BJ (cell line): ENCODE data around the gene MRPL40. TPM values are rescaled to one million over a fixed set of nuclear protein-coding genes. Genes with fewer than 3 reads are reported as not detected.

Experiments
- CTCF ChIA-PET: fragments of 350-600 bp; formaldehyde crosslinking; extraction: SDS; loops from one replicate; lab custom pipeline; 2021; ENCODE audit warnings: antibody characterized with exemption, inconsistent platforms; lab: Yijun Ruan, JAX
- POLR2A ChIA-PET: fragments of 300-600 bp; sonication (Branson Sonifier 250); formaldehyde crosslinking; extraction: SDS; loops from one replicate; lab custom pipeline; 2021; ENCODE audit warnings: antibody characterized with exemption; lab: Charles Lee
- DNase-seq: peaks from one replicate; pipeline ENCODE4 v3.0.0-alpha.2; 2011; ENCODE audit warnings: low read depth
- H3K27me3 ChIP-seq: 2 replicates; pipeline ENCODE4 v1.6.0; 2011; ENCODE audit warnings: low read length; ENCODE audit not compliant: control insufficient read depth, insufficient read depth
- H3K36me3 ChIP-seq: 2 replicates; pipeline ENCODE4 v1.5.1; 2011; ENCODE audit warnings: low read length; ENCODE audit not compliant: control insufficient read depth, insufficient read depth
- H3K4me3 ChIP-seq: 2 replicates; pipeline ENCODE4 v1.5.1; 2011; ENCODE audit warnings: low read depth, mild to moderate bottlenecking, control low read depth, low read length
- CTCF ChIP-seq: IDR thresholded peaks from 2 replicates; pipeline ENCODE4 v1.5.1; 2011; ENCODE audit warnings: low read depth, mild to moderate bottlenecking, control low read depth, inconsistent platforms, low read length, moderate library complexity; ENCODE audit not compliant: insufficient read depth
- polyA minus RNA-seq: library from RNA; depleted of rRNA, polyadenylated mRNA; stranded (reverse); fragments of >200 nt; gene quantifications from 2 replicates; pipeline ENCODE4 v1.2.3, GENCODE V29; 2011; rRNA and poly(A)+ RNA removed
- polyA plus RNA-seq: library from polyadenylated mRNA; depleted of rRNA; stranded (reverse); fragments of >200 nt; gene quantifications from 2 replicates; pipeline ENCODE4 v1.2.3, GENCODE V29; 2011; rRNA removed

MRPL40 gene
- polyA plus RNA-seq (35.5 and 43.5 TPM in 2 replicates), polyA minus RNA-seq (6.5 and 9.1 TPM in 2 replicates)

- Histone ChIP-seq H3K36me3 (peaks cover 8% of the 10 kb centered on the region; the same call in 1 of the 2 replicates), H3K4me3 (peak within 1 kb of the TSS; percentile 86), H3K27me3 (no peaks in the 10 kb centered on the region)
- ChIA-PET CTCF (interaction anchor here (1.4 to 1.7 kb wide), 2 partner anchors 45 to 198 kb away, joined by 3 to 4 read pairs; no protein-coding TSS in a partner anchor), POLR2A (no interaction called here)
- peak; percentile 44 for DNase-seq
- no peak for TF ChIP-seq CTCF
Measured at GRCh38 chr22:19432133-19432851, at the start of gene MRPL40. Gene MRPL40 (plus strand): TSS chr22:19432545. CDS start chr22:19432555, 10 bp downstream.

- no peak for DNase-seq
- ChIA-PET POLR2A (no interaction called here), CTCF (no interaction called here)
- H3K27me3 ChIP-seq, result no peaks in the 10 kb centered on the region
- no peak overlapping the region for H3K4me3 ChIP-seq
- TF ChIP-seq CTCF, result no peak
- peaks cover 26% of the 10 kb centered on the region for H3K36me3 ChIP-seq
Measured at GRCh38 chr22:19383292-19383691, 49.1 kb upstream of the MRPL40 start.

- TF ChIP-seq CTCF, result no peak
- H3K4me3 ChIP-seq, result no peak overlapping the region
- ChIA-PET POLR2A (no interaction called here), CTCF (interaction anchor here (0.7 kb wide), 1 partner anchor 244 kb away, joined by 3 read pairs; no protein-coding TSS in a partner anchor)
- peaks cover 30% of the 10 kb centered on the region for H3K36me3 ChIP-seq
- no peak for DNase-seq
- H3K27me3 ChIP-seq, result no peaks in the 10 kb centered on the region
Measured at GRCh38 chr22:19385221-19385906, 47.0 kb upstream of the MRPL40 start.

- Histone ChIP-seq H3K27me3 (no peaks in the 10 kb centered on the region), H3K36me3 (peaks cover 31% of the 10 kb centered on the region), H3K4me3 (no peak overlapping the region)
- TF ChIP-seq CTCF, result no peak
- POLR2A ChIA-PET, result no interaction called here
- DNase-seq, result no peak
- CTCF ChIA-PET, result no interaction called here
Measured at GRCh38 chr22:19386248-19386647, 46.1 kb upstream of the MRPL40 start.

- POLR2A ChIA-PET, result no interaction called here
- no peak for DNase-seq
- H3K4me3 ChIP-seq, result no peak overlapping the region
- TF ChIP-seq CTCF, result no peak
- CTCF ChIA-PET, result interaction anchor here (0.9 kb wide), 1 partner anchor 9 kb away, joined by 3 read pairs; no protein-coding TSS in a partner anchor
- no peaks in the 10 kb centered on the region for H3K27me3 ChIP-seq
- H3K36me3 ChIP-seq, result peaks cover 34% of the 10 kb centered on the region
Measured at GRCh38 chr22:19387038-19387437, 45.3 kb upstream of the MRPL40 start.
